ENCODE data around the gene MFAP4.

DNA sequence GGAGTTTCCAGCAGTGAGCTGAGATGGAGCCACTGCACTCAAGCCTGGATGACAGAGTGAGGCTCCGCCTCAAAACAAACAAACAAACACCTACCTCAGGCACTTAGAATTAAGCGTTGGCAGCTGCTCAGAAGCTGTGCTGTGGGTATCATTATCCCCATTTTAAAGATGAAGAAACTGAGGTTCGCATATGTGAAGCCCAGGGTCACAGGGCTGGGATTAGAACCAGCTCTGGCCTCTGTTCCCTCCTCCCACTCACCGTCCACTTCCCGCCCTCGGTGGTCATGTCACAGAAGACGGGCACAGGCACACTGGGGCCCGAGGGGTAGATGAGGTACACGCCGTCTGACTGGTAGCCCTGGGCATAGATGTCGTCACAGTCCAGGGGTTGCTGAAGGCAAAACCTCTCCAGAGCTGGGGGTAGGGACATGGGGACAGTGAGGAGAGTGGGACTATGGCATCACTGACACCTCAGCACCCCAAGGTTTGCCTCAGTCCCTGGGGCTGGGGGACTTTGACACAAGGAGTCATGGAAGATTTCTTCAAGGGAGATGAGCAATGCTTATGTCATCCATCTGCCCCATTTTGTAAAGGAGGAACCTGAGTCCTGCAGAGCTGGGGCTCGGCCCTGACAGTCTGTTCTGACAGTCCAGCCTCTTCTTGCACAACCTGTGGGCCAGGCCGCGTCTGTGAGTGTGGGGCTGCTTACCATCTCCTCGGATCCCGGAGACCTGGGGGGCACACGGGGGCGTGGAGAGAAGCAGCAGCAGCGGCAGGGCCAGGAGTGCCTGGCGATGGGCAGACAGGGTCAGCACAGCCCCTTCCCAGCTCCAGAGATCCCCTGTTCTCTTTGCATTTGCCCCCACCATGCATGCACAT lies 700 bp downstream of the MFAP4 start:
- TF ChIP-seq, protein P1, sequence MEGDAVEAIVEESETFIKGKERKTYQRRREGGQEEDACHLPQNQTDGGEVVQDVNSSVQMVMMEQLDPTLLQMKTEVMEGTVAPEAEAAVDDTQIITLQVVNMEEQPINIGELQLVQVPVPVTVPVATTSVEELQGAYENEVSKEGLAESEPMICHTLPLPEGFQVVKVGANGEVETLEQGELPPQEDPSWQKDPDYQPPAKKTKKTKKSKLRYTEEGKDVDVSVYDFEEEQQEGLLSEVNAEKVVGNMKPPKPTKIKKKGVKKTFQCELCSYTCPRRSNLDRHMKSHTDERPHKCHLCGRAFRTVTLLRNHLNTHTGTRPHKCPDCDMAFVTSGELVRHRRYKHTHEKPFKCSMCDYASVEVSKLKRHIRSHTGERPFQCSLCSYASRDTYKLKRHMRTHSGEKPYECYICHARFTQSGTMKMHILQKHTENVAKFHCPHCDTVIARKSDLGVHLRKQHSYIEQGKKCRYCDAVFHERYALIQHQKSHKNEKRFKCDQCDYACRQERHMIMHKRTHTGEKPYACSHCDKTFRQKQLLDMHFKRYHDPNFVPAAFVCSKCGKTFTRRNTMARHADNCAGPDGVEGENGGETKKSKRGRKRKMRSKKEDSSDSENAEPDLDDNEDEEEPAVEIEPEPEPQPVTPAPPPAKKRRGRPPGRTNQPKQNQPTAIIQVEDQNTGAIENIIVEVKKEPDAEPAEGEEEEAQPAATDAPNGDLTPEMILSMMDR (IDR thresholded peaks at IDR 0.05; ENCODE audit: insufficient read depth, low read length), result no peak
- TF ChIP-seq GABPA (IDR thresholded peaks at IDR 0.05; ENCODE audit: low read depth) (no peak), POLR2AphosphoS5 (IDR thresholded peaks at IDR 0.05; ENCODE audit: low read depth) (peak; percentile 45; the same call in 1 of the 2 replicates)
- TF ChIP-seq, protein P2, sequence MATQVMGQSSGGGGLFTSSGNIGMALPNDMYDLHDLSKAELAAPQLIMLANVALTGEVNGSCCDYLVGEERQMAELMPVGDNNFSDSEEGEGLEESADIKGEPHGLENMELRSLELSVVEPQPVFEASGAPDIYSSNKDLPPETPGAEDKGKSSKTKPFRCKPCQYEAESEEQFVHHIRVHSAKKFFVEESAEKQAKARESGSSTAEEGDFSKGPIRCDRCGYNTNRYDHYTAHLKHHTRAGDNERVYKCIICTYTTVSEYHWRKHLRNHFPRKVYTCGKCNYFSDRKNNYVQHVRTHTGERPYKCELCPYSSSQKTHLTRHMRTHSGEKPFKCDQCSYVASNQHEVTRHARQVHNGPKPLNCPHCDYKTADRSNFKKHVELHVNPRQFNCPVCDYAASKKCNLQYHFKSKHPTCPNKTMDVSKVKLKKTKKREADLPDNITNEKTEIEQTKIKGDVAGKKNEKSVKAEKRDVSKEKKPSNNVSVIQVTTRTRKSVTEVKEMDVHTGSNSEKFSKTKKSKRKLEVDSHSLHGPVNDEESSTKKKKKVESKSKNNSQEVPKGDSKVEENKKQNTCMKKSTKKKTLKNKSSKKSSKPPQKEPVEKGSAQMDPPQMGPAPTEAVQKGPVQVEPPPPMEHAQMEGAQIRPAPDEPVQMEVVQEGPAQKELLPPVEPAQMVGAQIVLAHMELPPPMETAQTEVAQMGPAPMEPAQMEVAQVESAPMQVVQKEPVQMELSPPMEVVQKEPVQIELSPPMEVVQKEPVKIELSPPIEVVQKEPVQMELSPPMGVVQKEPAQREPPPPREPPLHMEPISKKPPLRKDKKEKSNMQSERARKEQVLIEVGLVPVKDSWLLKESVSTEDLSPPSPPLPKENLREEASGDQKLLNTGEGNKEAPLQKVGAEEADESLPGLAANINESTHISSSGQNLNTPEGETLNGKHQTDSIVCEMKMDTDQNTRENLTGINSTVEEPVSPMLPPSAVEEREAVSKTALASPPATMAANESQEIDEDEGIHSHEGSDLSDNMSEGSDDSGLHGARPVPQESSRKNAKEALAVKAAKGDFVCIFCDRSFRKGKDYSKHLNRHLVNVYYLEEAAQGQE (IDR thresholded peaks at IDR 0.05; ENCODE audit: insufficient replicate concordance, low read depth), result no peak
